M059J (cell line): ENCODE results near the gene ELP4. TPM values are rescaled to one million over a fixed set of nuclear protein-coding genes. Genes with fewer than 3 reads are reported as not detected.

Source experiments
- DNase-seq: peaks from one replicate; pipeline ENCODE4 v3.0.0-alpha.2; 2012; ENCODE audit warnings: low read depth
- total RNA-seq: library from RNA; depleted of rRNA; stranded (reverse); fragments of >200 nt; shearing (Covaris generic); gene quantifications from 2 replicates; pipeline ENCODE4 v1.2.3, GENCODE V29; 2014

ELP4 gene
- total RNA-seq, 1 experiment from 2014 or later: 60.0 TPM

DNA sequence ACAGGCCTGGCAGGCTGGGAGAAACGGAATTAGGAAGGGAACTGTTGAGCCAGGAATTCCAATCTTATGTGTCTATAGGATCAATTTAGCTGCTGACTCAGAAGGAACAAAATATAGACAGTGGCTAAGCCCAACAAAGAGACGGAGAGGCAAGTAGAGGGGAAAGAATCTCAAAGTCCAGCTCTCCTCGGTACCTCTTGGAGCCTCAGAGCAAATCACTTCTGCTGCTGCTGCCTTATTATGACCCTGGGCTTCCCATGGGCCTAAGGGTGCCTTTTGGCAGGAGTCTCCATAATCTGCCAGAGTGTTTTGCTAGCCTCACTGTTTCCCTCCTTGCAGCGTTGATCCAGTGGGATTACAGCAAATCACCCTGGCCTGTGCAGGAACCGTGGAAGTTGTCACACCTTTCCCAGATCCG is 269.8 kb downstream of the ELP4 start:
- DNase-seq: peak; percentile 37

GRCh38 chr11:31780078-31780477 is 270.5 kb downstream of the ELP4 start:
- DNase-seq: no peak

DNA sequence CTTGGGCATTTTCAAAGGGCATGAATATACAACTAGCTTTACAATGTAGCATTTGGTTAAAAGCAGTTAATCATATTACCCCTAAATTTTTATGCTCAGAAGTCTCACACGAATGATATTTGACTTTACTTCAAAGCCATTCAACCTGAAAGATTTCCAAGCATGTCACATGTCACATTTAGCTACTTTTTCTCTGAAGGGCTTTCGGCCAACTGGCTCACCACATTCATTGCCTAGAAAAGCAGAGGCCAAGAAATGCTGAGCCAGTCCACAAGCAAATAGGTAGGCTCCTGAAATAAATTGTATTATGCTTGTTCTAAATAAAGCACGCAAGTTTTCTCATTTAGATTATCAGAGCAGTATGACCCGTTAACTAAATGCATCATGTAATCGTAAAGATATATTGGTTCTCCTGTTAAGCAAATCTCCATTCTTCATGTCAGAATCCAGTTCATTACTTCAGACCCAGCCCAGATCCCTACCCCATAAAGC is 271.0 kb downstream of the ELP4 start:
- DNase-seq: no peak

GRCh38 chr11:31782257-31782656 is 272.7 kb downstream of the ELP4 start:
- no peak for DNase-seq

DNA sequence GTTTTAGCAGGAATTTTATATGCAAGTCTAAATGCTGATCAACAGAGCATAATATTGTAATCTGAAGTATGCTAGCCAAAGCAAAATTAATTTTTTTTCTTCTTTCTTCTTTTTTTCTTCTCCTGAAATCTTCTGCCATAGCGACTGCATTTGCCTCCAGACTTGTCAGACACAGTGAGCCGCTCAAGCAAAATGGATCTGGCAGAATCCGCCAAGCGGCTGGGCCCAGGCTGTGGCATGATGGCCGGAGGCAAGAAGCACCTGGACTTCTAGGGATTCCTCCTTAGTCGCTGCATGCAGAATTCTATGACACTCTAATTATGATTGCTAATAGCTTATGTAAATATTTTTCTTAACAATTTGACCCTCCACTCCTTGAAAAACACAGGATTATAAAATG is 273.7 kb downstream of the ELP4 start:
- no peak for DNase-seq

DNA sequence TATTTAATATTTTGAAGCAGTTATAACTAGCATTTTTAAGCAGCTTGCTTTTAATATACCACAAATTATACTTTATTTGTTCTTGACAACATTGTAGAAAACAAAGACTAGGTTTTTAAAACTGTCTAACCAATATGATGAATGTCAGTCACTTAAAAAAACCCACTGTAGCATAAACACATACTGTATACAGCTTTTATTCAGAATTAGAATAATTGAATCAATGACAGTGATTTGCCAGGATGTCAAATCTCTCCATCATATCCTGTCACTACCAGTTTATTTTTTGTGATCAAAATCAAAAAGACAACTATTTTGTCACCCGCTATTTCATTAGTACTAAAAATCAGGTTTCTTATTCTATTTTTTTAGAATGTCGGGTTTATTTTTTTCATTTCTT is 275.0 kb downstream of the ELP4 start:
- no peak for DNase-seq

DNA sequence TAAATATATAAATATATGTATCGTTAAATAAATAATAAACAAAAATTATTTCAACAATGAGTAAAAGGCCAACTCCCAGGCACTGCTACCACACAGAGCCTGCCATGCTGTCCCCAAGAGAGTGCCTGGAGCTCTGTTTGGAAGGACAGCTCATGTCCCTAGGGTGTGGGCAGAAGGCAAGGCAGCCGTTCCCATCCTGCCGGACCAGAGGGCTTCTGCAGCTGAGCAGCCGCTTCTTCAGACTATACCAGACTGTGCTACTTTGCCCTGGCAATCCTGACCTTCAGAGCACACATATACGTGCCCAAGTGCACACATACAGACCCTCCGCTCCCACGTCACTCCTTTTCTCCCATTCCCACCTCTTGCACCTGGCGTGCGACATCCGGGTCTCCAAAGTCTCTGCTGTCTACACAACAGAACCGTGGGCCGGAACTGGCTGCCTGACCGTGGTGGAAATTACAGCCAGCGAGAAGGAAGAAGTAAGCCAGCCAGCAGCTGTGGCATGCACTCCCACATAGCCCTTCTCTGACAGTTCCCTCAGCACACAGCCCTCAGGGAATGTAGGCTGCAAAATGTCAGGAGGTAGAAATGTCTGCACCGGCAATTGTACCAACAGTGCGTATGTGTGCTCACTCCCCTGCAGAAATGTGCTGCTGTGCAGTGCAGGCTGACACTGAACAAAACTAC is 277.6 kb downstream of the ELP4 start:
- no peak for DNase-seq

GRCh38 chr11:31788085-31788484 is 278.5 kb downstream of the ELP4 start:
- no peak for DNase-seq

GRCh38 chr11:31790649-31791048 is 281.1 kb downstream of the ELP4 start:
- DNase-seq: no peak

- DNase-seq: no peak
Measured at GRCh38 chr11:31792036-31792435, 282.5 kb downstream of the ELP4 start.

- no peak for DNase-seq
Measured at GRCh38 chr11:31792456-31792855, 282.9 kb downstream of the ELP4 start.

GRCh38 chr11:31793264-31793663 is 283.7 kb downstream of the ELP4 start:
- DNase-seq: no peak

GRCh38 chr11:31794548-31794947 is 285.0 kb downstream of the ELP4 start:
- DNase-seq: no peak

DNA sequence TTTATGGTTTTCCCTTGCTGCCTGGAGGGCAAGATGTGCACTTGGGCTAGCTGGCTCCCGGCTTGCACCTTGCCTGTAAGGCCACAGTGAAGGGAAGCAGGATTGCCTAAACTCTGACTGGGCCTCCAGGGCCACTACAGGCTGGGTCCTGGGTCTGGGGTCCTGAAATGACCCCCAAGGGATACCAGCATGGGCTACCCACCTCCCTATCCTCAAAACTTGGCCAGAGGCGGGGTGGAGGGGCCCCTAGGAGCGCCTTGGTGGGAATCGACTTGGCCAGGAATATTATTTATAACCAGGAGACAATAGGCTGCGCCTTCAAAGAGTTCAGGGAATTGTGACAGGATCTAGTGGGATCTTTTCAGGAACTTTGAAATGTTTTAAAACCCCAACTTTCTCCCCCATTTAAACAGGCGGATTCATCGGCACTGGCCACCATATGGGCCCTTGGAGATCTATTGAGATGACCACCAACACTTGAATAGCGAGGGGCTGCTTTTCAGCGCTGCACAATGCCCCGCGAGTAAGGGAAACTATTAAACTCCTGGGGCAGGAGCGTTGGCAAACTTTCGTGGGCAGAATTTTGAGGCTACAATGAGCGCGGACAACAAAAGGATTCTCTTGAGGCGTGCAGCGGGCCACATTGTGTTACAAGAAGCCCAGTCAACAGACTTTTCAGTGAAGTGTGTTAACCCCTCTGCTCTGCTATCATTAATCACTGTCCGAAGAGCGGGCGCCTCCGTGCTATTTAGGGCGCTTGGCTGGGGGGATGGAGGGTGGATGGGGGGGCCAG is 286.3 kb downstream of the ELP4 start:
- DNase-seq: no peak

GRCh38 chr11:31796499-31797189 is 287.1 kb downstream of the ELP4 start:
- DNase-seq: no peak

DNA sequence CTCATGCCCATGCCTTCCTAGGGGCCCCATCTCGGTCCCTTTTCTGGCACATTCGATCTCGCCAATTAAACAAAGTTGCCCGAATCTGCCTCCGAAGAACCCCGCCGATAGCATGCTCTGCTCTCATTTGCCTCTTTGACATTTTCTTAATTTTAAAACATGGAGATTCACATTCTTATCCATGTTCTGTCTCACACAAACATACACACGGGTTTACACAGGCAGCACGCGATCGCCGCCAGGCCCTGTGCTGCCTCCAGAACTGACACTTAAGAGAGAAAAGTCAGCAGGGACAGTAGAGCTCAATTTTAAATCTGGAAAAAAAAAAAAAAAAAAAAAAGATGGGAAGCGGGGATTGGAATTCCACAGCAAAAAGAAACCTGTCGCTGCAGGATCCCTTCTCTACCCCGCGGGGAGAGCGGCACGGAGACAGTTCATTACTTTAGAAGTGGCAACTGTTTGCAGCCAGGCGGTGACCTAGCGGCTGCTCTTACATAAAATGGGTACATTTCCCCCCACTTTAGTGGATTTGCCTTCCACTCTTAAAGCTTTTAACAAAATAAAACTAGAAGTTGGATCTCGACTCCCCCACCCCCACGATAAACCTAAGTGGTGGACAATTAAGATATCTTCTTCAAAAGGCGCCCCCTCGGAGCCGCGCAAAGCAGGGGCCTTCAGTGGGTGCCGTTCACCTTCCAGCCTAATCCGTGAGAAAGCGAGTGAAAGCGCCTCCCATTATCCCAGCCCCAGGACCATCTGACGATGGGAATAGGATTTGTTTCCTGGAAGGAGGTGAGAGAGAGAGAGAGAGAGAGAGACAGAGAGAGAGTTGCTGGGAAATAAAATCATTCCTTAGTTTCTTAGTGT is 287.9 kb downstream of the ELP4 start:
- no peak for DNase-seq

GRCh38 chr11:31798057-31798553 is 288.5 kb downstream of the ELP4 start:
- DNase-seq: no peak

DNA sequence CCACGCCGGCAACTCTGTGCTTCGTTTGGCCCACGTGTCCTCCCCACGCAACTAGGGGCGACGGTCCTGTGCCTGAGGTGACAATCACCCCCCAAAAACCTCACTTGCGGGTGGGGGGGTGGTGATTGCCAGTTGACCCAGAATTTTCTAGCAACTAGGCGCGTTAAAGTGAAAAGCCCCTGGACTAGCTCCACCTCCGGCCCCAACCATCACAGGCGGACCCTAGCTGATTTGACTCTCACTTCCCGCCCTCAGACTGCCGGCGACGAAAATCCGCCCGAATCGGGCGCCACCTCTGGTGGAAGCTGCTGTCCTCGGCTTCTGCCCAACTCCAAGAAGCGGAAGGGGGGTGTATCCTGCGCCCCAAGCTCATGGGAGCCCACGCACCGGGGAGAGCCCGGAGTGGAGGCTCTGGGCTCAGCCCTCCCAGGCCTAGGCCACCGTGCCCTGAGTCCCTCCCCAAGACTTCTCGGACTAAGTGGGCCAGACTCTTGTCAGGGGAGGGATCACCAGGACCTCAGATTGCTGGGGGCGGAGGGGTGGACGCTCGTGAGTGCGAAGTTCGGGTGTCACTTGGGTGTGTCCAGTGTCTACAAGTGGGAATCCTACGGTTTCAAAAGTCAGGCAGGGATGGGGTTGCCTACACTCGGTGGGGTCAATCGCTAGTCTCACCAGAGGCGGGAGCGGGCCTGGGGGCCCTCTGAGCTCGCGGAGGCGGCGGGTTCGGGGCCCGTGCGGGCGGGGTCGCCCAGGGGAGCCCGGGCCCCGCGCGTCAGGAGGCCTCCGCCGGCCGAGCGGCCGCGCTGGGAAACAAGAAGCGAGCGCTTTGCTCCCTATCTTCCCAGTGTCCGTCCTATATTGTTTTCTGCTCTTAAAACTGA is 289.2 kb downstream of the ELP4 start:
- DNase-seq: no peak

GRCh38 chr11:31799435-31800397 is 290.1 kb downstream of the ELP4 start:
- no peak for DNase-seq
